ENCODE results near the gene KCNG3.

GRCh38 chr2:42542871-42543270, 49.1 kb upstream of the KCNG3 start:
- TF ChIP-seq CTCF (IDR thresholded peaks at IDR 0.05) (no peak), POLR2A (IDR thresholded peaks at IDR 0.05; ENCODE audit: low read depth) (no peak)
